ENCODE measurements around the gene NCBP2. TPM values are rescaled to one million over a fixed set of nuclear protein-coding genes. Genes with fewer than 3 reads are reported as not detected.

Gene NCBP2
- total RNA-seq, result 59.9 and 68.2 TPM in 2 replicates

DNA sequence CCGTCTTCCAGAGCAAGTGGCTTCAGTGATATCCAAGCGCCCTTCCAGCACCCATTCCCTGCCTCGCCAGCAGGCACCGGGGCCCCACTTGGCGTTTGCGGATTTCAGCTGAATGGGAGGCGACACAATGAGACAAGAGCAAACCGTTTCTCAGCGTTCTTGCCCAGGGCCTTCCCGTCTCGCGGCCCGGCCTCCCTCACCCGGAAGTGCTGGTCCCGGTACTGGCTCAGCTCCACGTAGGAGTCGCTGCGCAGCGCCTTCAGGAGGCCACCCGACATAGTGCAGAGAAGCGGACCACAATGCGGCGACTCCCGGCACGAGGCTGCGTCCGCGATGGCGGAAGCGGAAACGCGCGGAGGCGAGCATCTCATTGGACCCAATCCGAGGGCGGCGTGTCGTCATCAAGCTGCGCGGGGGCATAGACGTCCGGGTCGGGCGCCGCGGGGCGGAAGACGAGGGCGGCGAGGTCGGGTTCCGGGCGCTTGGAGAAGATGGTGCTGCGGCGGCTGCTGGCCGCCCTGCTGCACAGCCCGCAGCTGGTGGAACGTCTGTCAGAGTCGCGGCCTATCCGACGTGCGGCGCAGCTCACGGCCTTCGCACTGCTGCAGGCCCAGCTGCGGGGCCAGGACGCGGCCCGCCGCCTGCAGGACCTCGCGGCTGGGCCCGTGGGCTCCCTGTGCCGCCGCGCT, at the start of gene NCBP2:
TSS of gene NCBP2 (minus strand) at position 303 of the 689 bp plus-strand sequence. CDS start at position 278, 25 bp downstream.

DNA sequence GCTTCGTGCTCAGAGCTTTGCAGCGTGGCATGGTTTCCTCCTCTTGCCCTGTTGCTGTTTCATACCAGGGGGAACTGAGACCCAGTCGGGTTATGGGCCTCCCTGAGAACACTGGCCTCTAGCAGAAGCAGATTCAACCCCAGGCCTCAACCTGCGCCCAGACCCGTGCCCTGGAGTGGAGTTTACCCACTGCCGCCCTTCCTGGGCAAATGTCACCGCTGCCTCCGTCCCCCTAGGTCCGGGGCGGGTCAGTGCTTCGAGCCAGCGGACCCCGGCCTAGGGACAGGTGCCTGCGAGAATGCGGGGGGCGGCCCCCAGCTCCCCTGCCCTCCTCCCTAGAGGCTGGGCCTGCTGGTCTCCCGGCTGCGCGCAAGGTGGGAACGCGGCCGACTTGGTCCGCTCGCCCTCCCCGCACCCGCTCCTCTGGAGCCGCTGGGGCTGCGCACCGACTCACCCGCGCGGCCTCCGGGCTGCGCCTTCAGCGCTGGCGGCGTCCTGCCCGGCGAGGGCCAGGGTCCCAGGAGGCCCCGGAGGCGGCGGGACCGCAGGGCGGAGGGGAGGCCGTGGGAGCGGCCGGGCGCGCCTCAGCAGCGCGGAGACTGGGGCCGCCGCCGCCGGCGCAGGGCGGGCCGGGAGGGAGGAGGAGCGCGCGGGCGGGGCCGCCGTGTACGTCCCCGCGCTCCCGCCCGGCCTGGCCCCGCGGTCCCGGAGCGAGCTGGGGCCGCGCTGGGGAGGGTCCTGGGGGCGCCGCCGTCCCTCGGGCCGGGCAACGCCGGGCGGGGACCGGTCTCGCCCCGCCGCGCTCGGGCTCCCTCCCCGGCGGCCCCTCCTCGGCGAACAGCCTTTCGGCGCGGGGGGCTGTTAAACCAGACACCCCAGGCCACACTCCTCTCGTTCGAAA, 26.2 kb upstream of the NCBP2 start, which contains the start of gene PIGZ:
TSS of gene PIGZ (minus strand) at position 601 of the 901 bp plus-strand sequence. CDS start 16,802 bp downstream, outside the sequence.

Other genes with a start within 250 kb of the NCBP2 start
- gene CEP19, start 230.3 kb downstream of the NCBP2 start, total RNA-seq, result 4.3 TPM in 2 replicates
- gene PIGX, start 230.2 kb downstream of the NCBP2 start, total RNA-seq, result 15.5 and 20.1 TPM in 2 replicates
- 23.2 and 33.7 TPM in 2 replicates for gene PAK2, start 202.7 kb downstream of the NCBP2 start, total RNA-seq
- gene SENP5, start 74.6 kb downstream of the NCBP2 start, total RNA-seq, result 38.5 and 46.2 TPM in 2 replicates
- gene PIGZ, start 26.3 kb upstream of the NCBP2 start, total RNA-seq, result 2.1 and 2.6 TPM in 2 replicates
- gene MELTF, start 87.3 kb upstream of the NCBP2 start, total RNA-seq, result 4.6 and 29.0 TPM in 2 replicates

Measured in smooth muscle cell of bladder (primary cell).